GM19395 (cell line): Measurements from ENCODE around the gene COL4A2.

ENCODE experiments used
- ATAC-seq: cut with Tn5 transposase; IDR thresholded peaks from one replicate; pipeline ENCODE4 v1.9.1; 2021; ENCODE audit warnings: mild to moderate bottlenecking, moderate library complexity; ENCODE audit not compliant: unreplicated experiment

The COL4A2 gene

GRCh38 chr13:110466266-110466915 is 159.3 kb downstream of the COL4A2 start:
- ATAC-seq, result no peak

GRCh38 chr13:110467516-110468110 is 160.5 kb downstream of the COL4A2 start:
- no peak for ATAC-seq

GRCh38 chr13:110468986-110469495 is 162.0 kb downstream of the COL4A2 start:
- no peak for ATAC-seq

GRCh38 chr13:110469597-110469996 is 162.5 kb downstream of the COL4A2 start:
- ATAC-seq, result no peak

- ATAC-seq, result no peak
Observed at GRCh38 chr13:110470272-110471009, 163.4 kb downstream of the COL4A2 start.

- ATAC-seq, result peak; percentile 44
Observed at GRCh38 chr13:110471156-110471832, 164.2 kb downstream of the COL4A2 start.

- ATAC-seq, result peak; percentile 99
Observed at GRCh38 chr13:110471833-110472162, 164.7 kb downstream of the COL4A2 start.

GRCh38 chr13:110472904-110473563 is 165.9 kb downstream of the COL4A2 start:
- ATAC-seq, result no peak

GRCh38 chr13:110474713-110475112 is 167.6 kb downstream of the COL4A2 start:
- ATAC-seq, result no peak

- no peak for ATAC-seq
Observed at GRCh38 chr13:110475117-110475516, 168.0 kb downstream of the COL4A2 start.

GRCh38 chr13:110475550-110476219 is 168.6 kb downstream of the COL4A2 start:
- ATAC-seq, result no peak

GRCh38 chr13:110476220-110476617 is 169.1 kb downstream of the COL4A2 start:
- no peak for ATAC-seq

GRCh38 chr13:110477706-110478245 is 170.7 kb downstream of the COL4A2 start:
- no peak for ATAC-seq

GRCh38 chr13:110478405-110479214 is 171.5 kb downstream of the COL4A2 start:
- no peak for ATAC-seq

- no peak for ATAC-seq
Observed at GRCh38 chr13:110479215-110479545, 172.1 kb downstream of the COL4A2 start.

GRCh38 chr13:110479648-110480047 is 172.6 kb downstream of the COL4A2 start:
- no peak for ATAC-seq

- ATAC-seq, result no peak
Observed at GRCh38 chr13:110480161-110480560, 173.1 kb downstream of the COL4A2 start.

GRCh38 chr13:110483386-110483968 is 176.4 kb downstream of the COL4A2 start:
- ATAC-seq, result no peak
